Measurements from ENCODE around the gene DLEC1.

The DLEC1 gene

GRCh38 chr3:38002291-38002876 is 36.6 kb upstream of the DLEC1 start:
- no peak for DNase-seq (ENCODE audit: low spot score)

- no peak for DNase-seq (ENCODE audit: low spot score)
These were observed 36.1 kb upstream of the DLEC1 start for GRCh38 chr3:38002940-38003339.

GRCh38 chr3:38003371-38003816 is 35.6 kb upstream of the DLEC1 start:
- DNase-seq (ENCODE audit: low spot score), result peak; percentile 67

GRCh38 chr3:38003817-38004414 is 35.1 kb upstream of the DLEC1 start:
- DNase-seq (ENCODE audit: low spot score), result no peak

GRCh38 chr3:38004415-38005075 is 34.5 kb upstream of the DLEC1 start:
- peak; percentile 78 for DNase-seq (ENCODE audit: low spot score)

GRCh38 chr3:38005076-38006020 is 33.7 kb upstream of the DLEC1 start:
- no peak for DNase-seq (ENCODE audit: low spot score)

- DNase-seq (ENCODE audit: low spot score), result no peak
These were observed 33.0 kb upstream of the DLEC1 start for GRCh38 chr3:38006031-38006430.

GRCh38 chr3:38006445-38006995 is 32.5 kb upstream of the DLEC1 start:
- no peak for DNase-seq (ENCODE audit: low spot score)

- DNase-seq (ENCODE audit: low spot score), result no peak
These were observed 31.3 kb upstream of the DLEC1 start for GRCh38 chr3:38007754-38008090.

- no peak for DNase-seq (ENCODE audit: low spot score)
These were observed 30.8 kb upstream of the DLEC1 start for GRCh38 chr3:38008191-38008701.

- no peak for DNase-seq (ENCODE audit: low spot score)
These were observed 29.9 kb upstream of the DLEC1 start for GRCh38 chr3:38008971-38009580.

- no peak for DNase-seq (ENCODE audit: low spot score)
These were observed 29.0 kb upstream of the DLEC1 start for GRCh38 chr3:38009807-38010591.

GRCh38 chr3:38011111-38011510 is 27.9 kb upstream of the DLEC1 start:
- no peak for DNase-seq (ENCODE audit: low spot score)

- no peak for DNase-seq (ENCODE audit: low spot score)
These were observed 23.5 kb upstream of the DLEC1 start for GRCh38 chr3:38015485-38015884.

- no peak for DNase-seq (ENCODE audit: low spot score)
These were observed 23.0 kb upstream of the DLEC1 start for GRCh38 chr3:38015984-38016383.

- DNase-seq (ENCODE audit: low spot score), result no peak
These were observed 22.6 kb upstream of the DLEC1 start for GRCh38 chr3:38016410-38016809.

- no peak for DNase-seq (ENCODE audit: low spot score)
These were observed 22.1 kb upstream of the DLEC1 start for GRCh38 chr3:38016847-38017444.

GRCh38 chr3:38017445-38018295 is 21.3 kb upstream of the DLEC1 start:
- no peak for DNase-seq (ENCODE audit: low spot score)
